ENCODE data around the gene DSCAML1. TPM values are rescaled to one million over a fixed set of nuclear protein-coding genes. Genes with fewer than 3 reads are reported as not detected.
"Not testable (repeated sequence)": the region's sequence is repeated elsewhere in the genome, so short reads cannot be mapped to it uniquely, and the experiment has no call there.

The DSCAML1 gene
- total RNA-seq, 4 donors from 2014 or later: 0.54 to 1.8 (median 0.99) TPM

DNA sequence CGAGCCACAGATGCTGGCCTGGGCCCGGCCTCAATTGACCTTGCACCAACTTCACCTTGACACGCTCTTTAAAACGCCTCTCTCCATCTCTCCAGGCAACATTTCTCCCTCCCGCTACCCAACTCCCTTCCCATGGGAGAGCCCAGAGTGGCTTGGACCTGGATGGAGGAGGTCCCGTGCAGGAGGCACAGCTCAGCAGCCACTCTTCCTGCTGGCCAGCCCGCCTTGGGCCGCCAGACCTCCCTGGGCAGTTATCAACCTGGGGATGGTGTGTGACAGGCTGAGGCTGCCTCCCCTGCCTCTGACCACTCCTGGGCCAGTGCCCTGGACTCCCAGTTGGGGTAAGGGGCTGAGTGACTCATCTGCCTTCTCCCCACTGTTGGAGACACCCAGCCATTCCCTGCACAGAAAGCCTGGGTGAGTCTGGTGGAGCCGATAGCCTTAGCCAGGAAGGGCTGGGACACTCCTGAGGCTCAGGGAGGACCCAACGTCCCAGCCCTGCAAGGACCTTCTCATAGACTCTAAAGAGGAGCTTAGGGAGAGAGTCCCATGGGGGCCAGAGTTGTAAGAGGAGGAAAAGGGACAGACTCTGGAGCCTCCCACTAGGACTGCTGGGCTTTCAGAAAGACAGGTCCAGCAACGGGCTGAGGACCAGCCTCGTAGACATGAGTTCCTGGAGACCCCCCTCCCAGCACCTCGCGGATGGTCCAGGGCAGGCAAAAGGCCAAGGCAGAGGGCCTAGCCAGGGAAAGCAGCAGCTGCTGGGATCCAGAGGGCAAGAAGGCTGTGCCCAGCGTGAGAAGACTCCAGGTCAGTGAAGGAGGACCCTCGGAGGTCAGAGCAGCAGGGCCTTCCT lies 337.7 kb downstream of the DSCAML1 start:
- intact Hi-C loops (cut with DNase I): no loop called here
- WGBS, 2 donors: 86 to 91% methylated on average over 12 to 16 of the region's 16 CpGs
- no peak for DNase-seq
- no peaks in the 10 kb centered on the region for H3K27me3 ChIP-seq
- TF ChIP-seq, protein P1, sequence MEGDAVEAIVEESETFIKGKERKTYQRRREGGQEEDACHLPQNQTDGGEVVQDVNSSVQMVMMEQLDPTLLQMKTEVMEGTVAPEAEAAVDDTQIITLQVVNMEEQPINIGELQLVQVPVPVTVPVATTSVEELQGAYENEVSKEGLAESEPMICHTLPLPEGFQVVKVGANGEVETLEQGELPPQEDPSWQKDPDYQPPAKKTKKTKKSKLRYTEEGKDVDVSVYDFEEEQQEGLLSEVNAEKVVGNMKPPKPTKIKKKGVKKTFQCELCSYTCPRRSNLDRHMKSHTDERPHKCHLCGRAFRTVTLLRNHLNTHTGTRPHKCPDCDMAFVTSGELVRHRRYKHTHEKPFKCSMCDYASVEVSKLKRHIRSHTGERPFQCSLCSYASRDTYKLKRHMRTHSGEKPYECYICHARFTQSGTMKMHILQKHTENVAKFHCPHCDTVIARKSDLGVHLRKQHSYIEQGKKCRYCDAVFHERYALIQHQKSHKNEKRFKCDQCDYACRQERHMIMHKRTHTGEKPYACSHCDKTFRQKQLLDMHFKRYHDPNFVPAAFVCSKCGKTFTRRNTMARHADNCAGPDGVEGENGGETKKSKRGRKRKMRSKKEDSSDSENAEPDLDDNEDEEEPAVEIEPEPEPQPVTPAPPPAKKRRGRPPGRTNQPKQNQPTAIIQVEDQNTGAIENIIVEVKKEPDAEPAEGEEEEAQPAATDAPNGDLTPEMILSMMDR (IDR thresholded peaks at IDR 0.05): no peak
- TF ChIP-seq POLR2A (IDR thresholded peaks at IDR 0.05): no peak
- no peaks in the 10 kb centered on the region for H3K36me3 ChIP-seq
- H3K4me1 ChIP-seq: peaks cover 0 to 9% of the 10 kb centered on the region in 2 donors
- H3K4me3 ChIP-seq (replicated peaks in 1 of 3): no peak overlapping the region
- no peak overlapping the region for H3K27ac ChIP-seq
- H3K9me3 ChIP-seq: no peaks in the 10 kb centered on the region

DNA sequence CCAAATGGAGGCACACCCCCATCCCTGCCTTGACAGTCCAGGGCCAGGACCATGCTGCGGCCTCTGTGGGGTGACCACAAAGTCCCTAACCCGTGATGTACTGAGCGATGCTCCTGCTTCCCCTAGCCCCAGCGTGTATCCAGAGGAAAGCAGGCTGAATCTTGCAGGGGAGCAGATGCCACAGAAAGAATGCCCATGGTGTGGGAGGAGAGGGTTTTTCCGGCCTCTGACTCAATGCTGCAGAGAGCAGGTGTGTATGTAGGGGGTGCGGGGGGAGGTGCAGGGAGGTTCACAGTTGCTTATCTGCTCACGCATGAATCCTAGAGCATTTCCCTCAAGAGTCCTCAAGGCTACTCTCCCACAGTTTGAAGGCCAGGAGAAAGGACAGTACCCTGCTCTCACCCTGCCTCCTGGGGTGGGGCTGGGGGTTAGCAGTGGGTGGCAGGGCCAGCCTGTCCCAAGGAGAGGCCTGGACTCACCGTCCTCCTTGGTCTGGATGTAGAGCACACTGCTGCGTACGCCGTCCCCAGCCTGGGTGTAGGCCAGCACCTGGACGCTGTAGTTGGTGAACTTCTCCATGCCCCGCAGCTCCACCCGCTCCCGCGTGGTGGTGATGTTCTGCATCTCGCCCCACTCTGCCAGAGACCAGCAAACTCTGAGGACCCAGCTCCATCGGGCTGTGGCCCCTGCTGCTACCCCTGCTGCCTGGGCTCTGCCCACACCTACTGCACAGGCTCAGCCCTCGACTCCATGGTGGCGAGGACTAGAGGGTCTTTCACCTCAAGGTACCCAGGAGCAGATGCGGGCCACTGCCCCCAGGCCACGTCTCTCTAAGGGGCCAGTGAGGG lies 338.5 kb downstream of the DSCAML1 start:
- 91 to 96% methylated on average over 15 to 22 of the region's 22 CpGs for WGBS, 2 donors
- H3K9me3 ChIP-seq: no peaks in the 10 kb centered on the region
- TF ChIP-seq, protein P1 (IDR thresholded peaks at IDR 0.05): no peak
- TF ChIP-seq POLR2A (IDR thresholded peaks at IDR 0.05): no peak
- DNase-seq: no peak
- H3K27me3 ChIP-seq: no peaks in the 10 kb centered on the region
- intact Hi-C loops (cut with DNase I): no loop called here
- H3K4me1 ChIP-seq: peaks cover 0 to 9% of the 10 kb centered on the region in 2 donors
- H3K4me3 ChIP-seq (replicated peaks in 1 of 3): no peak overlapping the region
- no peaks in the 10 kb centered on the region for H3K36me3 ChIP-seq
- H3K27ac ChIP-seq: no peak overlapping the region

DNA sequence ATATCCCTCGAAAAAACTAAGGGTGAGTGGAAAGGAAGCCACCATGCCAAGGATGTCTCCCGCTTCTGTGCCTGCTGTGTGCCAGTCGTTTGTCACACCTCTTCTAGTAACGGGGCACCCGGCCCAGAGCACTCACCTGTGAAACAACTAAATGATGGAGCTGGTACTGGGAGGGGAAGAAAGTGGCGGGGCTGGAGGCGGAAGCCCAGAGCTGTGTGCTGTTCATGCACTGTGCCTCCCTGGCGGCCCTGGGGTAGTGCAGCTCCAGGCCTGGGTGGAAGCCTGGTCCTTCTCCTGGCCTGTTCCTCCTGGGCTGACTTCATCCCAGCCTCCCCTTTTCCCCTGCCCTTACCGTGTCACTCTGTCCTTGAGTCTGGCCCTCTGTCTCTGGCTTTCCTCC lies 339.2 kb downstream of the DSCAML1 start:
- Histone ChIP-seq H3K4me3 (replicated peaks in 1 of 3) (no peak overlapping the region), H3K36me3 (no peaks in the 10 kb centered on the region), H3K27me3 (no peaks in the 10 kb centered on the region), H3K27ac (no peak overlapping the region), H3K9me3 (no peaks in the 10 kb centered on the region), H3K4me1 (peaks cover 0 to 9% of the 10 kb centered on the region in 2 donors)
- intact Hi-C loops (cut with DNase I): no loop called here
- no peak for TF ChIP-seq POLR2A (IDR thresholded peaks at IDR 0.05)
- TF ChIP-seq, protein P1 (IDR thresholded peaks at IDR 0.05): peak in 4 of 6 experiments; percentile 10 to 29 (median 18)
- 31 to 40% methylated on average over 8 to 9 of the region's 9 CpGs for WGBS, 2 donors
- DNase-seq: peak; percentile 76 to 80

DNA sequence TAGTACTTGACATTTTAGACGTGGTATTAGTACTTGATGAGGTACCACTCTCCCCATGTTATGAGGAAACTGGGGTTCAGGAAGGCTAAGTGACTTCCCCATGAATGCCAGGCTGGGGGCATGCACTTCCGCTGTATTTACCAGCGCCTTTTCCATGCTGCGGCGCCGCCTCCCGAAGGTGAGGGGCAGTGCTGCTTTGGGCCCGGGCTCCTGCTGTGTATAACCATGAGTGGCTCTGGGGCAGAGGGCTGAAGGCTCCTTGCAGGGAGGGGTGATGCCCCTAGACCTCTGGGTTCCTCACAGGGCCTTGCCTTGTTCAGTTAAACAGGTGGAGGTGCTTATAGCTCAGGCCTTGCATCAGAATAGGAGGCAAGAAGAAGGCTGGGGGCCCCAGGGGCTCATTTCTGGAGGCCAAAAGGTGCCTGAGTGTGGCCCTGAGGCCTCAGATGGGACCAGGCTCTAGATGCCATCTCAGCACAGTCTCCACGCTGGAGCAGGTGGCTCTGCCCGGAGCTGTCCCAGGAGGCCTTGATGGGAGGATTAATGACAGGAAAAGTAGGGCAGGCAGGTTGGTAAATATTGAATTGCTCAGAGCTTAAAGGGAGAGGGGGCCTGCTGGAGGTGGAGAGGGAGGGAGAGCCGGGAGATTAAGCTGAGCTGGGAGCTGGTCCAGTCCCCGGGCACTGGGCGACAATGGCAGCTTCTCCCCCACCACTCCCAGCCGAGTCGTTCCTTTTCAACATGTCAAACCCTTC lies 339.8 kb downstream of the DSCAML1 start:
- no peak for TF ChIP-seq POLR2A (IDR thresholded peaks at IDR 0.05)
- TF ChIP-seq, protein P1 (IDR thresholded peaks at IDR 0.05): no peak
- peaks cover 0 to 9% of the 10 kb centered on the region in 2 donors for H3K4me1 ChIP-seq
- WGBS, 2 donors: 65 to 75% methylated on average over 14 to 15 of the region's 15 CpGs
- intact Hi-C loops (cut with DNase I): no loop called here
- DNase-seq: no peak
- H3K36me3 ChIP-seq: no peaks in the 10 kb centered on the region
- H3K4me3 ChIP-seq (replicated peaks in 1 of 3): no peak overlapping the region
- no peak overlapping the region for H3K27ac ChIP-seq
- H3K27me3 ChIP-seq: no peaks in the 10 kb centered on the region
- H3K9me3 ChIP-seq: no peaks in the 10 kb centered on the region

DNA sequence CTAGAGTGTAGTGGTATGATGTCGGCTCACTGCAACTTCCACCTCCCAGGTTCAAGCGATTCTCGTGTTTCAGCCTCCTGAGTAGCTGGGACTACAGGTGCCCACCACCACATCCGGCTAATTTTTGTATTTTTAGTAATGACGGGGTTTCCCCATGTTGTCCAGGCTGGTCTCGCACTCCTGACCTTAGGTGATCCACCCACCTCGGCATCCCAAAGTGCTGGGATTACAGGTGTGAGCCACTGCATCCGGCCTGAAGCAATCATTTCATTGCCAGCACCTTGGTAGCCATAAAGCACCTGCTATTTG lies 340.3 kb downstream of the DSCAML1 start:
- H3K9me3 ChIP-seq; H3K36me3 ChIP-seq; H3K4me1 ChIP-seq; DNase-seq; intact Hi-C loops (cut with DNase I); H3K4me3 ChIP-seq (replicated peaks in 1 of 3); H3K27ac ChIP-seq; H3K27me3 ChIP-seq: not testable (repeated sequence)
- 93 to 96% methylated on average over 8 of the region's 8 CpGs for WGBS, 2 donors
